LoVo (cell line): Measurements from ENCODE around the gene GPSM1.
"Not testable (repeated sequence)": the region's sequence is repeated elsewhere in the genome, so short reads cannot be mapped to it uniquely, and the experiment has no call there.

Experiments used
- DNase-seq: peaks from one replicate; pipeline ENCODE4 v3.0.0-alpha.2; 2016; ENCODE audit warnings: low spot score

The GPSM1 gene

GRCh38 chr9:136397643-136398042, 70.3 kb downstream of the GPSM1 start:
- no peak for DNase-seq

GRCh38 chr9:136398286-136398685, 70.9 kb downstream of the GPSM1 start:
- no peak for DNase-seq

GRCh38 chr9:136399176-136400037, 72.1 kb downstream of the GPSM1 start:
- DNase-seq, result peak; percentile 27

GRCh38 chr9:136400038-136400834, 72.9 kb downstream of the GPSM1 start, which contains the start of gene SNAPC4:
Gene SNAPC4 (minus strand): TSS chr9:136400170. CDS start chr9:136398428, 1,742 bp downstream.
- peak; percentile 93 for DNase-seq

GRCh38 chr9:136401173-136401922, 74.0 kb downstream of the GPSM1 start:
- DNase-seq, result no peak

GRCh38 chr9:136402067-136402466, 74.7 kb downstream of the GPSM1 start:
- no peak for DNase-seq

- no peak for DNase-seq
Observed at GRCh38 chr9:136403538-136403914, 76.2 kb downstream of the GPSM1 start.

- no peak for DNase-seq
Observed at GRCh38 chr9:136403915-136404800, 76.8 kb downstream of the GPSM1 start.

- DNase-seq, result no peak
Observed at GRCh38 chr9:136404801-136405136, 77.4 kb downstream of the GPSM1 start.

- no peak for DNase-seq
Observed at GRCh38 chr9:136405481-136405880, 78.1 kb downstream of the GPSM1 start.

- DNase-seq, result not testable (repeated sequence)
Observed at GRCh38 chr9:136405904-136406303, 78.6 kb downstream of the GPSM1 start.

- not testable (repeated sequence) for DNase-seq
Observed at GRCh38 chr9:136407061-136407460, 79.7 kb downstream of the GPSM1 start.

GRCh38 chr9:136407911-136408310, 80.6 kb downstream of the GPSM1 start:
- no peak for DNase-seq
